Amniotic epithelial cell (primary cell): ENCODE results near the gene PGAP2.
A peak's percentile ranks its signal among the peaks of the same experiment; 100 is the strongest.
"Not testable (repeated sequence)": the region's sequence is repeated elsewhere in the genome, so short reads cannot be mapped to it uniquely, and the experiment has no call there.

Source experiments
- DNase-seq: peaks from one replicate; pipeline ENCODE4 v3.0.0-alpha.2; 2010; ENCODE audit warnings: low read depth

PGAP2 gene

GRCh38 chr11:3807909-3808860 lies at the start of gene PGAP2:
Gene PGAP2, plus strand, starts transcription at chr11:3808560. Its CDS starts 2,700 bp downstream, at chr11:3811260.
- peak; percentile 41 for DNase-seq

GRCh38 chr11:3764266-3764665 lies 44.1 kb upstream of the PGAP2 start:
- DNase-seq: no peak

GRCh38 chr11:3766836-3767235 lies 41.5 kb upstream of the PGAP2 start:
- DNase-seq: not testable (repeated sequence)

GRCh38 chr11:3767536-3767935 lies 40.8 kb upstream of the PGAP2 start:
- DNase-seq: no peak

GRCh38 chr11:3773180-3773579 lies 35.2 kb upstream of the PGAP2 start:
- no peak for DNase-seq

GRCh38 chr11:3775736-3776406 lies 32.5 kb upstream of the PGAP2 start:
- peak; percentile 14 for DNase-seq

- DNase-seq: peak; percentile 47
Observed at GRCh38 chr11:3781423-3781822, 26.9 kb upstream of the PGAP2 start.

GRCh38 chr11:3782963-3783362 lies 25.4 kb upstream of the PGAP2 start:
- no peak for DNase-seq

- DNase-seq: no peak
Observed at GRCh38 chr11:3783611-3784010, 24.7 kb upstream of the PGAP2 start.

- peak; percentile 27 for DNase-seq
Observed at GRCh38 chr11:3786781-3787428, 21.5 kb upstream of the PGAP2 start.

- not testable (repeated sequence) for DNase-seq
Observed at GRCh38 chr11:3794387-3794786, 14.0 kb upstream of the PGAP2 start.

- no peak for DNase-seq
Observed at GRCh38 chr11:3795131-3796001, 13.0 kb upstream of the PGAP2 start.

GRCh38 chr11:3796002-3796311 lies 12.4 kb upstream of the PGAP2 start:
- no peak for DNase-seq

GRCh38 chr11:3796346-3796745 lies 12.0 kb upstream of the PGAP2 start:
- DNase-seq: no peak

GRCh38 chr11:3796801-3797328 lies 11.5 kb upstream of the PGAP2 start:
- no peak for DNase-seq

- DNase-seq: peak; percentile 100
Observed at GRCh38 chr11:3797329-3798090, 10.8 kb upstream of the PGAP2 start, which contains the start of gene NUP98. Gene NUP98, minus strand, starts transcription at chr11:3797554. Its CDS starts 15,437 bp downstream, at chr11:3782117.

- no peak for DNase-seq
Observed at GRCh38 chr11:3799143-3799542, 9.2 kb upstream of the PGAP2 start.

- DNase-seq: no peak
Observed at GRCh38 chr11:3799873-3800272, 8.5 kb upstream of the PGAP2 start.

- DNase-seq: peak; percentile 82
Observed at GRCh38 chr11:3802011-3802790, 6.2 kb upstream of the PGAP2 start.
